Stimulated activated CD4-positive, alpha-beta T cell treated with anti-CD3 and anti-CD28 coated beads, TNF-alpha, amount 100 ng/mL, for 48 hours (primary cell): Measurements from ENCODE around the gene TMEM135.

ENCODE experiments used
- DNase-seq, 3 donors: peaks; one replicate each; pipeline ENCODE4 v3.0.0-alpha.2; 2020; ENCODE audit warnings: low read depth in 3 of 3

TMEM135 gene

GRCh38 chr11:87352759-87353707, 315.3 kb downstream of the TMEM135 start:
- DNase-seq: peak; percentile 74 to 81 (median 81)

DNA sequence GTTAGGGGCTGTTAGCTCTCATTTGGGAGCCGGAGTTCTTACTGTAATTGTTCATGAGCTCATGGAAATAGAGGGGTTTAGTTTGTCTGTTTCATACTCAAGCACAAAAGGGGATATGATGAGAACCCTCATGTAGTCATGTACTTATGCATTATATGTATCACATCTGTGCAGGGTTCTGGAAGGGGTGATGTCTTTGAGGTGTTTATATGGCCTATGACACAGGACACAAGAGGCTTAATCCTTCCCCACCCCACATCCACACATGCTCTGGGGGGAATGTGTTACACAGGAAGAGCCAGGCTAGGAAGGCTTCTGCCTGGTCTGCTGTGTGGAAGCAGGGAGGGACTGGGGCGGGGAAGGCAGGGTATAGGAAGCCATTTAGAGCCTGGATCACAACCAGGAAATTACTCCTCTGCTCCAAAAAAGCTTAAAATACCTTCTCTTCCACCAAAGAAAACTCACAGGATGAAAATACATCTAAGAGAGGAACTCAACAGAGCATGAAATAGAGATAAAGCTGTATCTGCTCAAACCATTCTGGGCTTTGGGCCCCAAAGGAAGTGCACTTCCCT, 316.1 kb downstream of the TMEM135 start:
- DNase-seq: no peak

- no peak for DNase-seq
These were observed 317.9 kb downstream of the TMEM135 start for GRCh38 chr11:87355596-87355995.

DNA sequence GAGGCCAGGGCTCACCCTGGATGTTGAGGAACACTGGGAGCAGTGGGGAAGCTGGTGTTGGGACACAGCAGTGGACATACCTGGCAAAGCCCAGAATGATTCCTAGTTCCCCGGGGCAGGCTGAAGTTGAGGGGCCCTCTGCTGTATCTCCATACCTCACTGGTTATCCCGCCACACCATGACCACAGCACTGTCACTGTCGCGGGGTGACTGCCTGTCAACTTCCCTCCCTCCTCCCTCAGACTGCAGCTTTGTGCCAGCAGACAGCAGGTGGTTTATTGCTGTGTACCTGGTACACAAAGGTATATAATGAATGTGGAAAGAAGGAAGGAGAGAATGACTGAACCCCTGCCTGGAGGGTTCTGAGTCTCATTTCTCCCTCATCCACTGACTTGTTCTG, 318.7 kb downstream of the TMEM135 start:
- DNase-seq: no peak

DNA sequence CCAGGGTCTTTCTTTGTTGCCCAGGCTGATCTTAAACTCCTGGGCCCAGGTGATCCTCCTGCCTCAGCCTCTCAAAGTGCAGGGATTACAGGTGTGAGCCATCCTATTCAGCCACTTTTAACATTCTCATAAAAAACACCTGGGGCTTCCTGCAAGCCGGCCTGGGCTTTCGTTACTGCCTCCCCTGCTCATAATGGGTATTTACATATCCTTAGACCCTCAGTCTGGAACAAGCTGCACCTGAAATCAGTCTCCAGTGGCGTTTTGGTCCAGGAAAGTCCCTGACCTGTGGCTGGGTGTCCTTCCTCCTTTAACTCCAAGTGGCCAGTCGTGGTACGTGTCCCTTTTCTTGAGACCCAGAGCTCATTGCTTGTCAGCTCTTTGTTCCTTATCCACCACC, 320.7 kb downstream of the TMEM135 start:
- DNase-seq: no peak

DNA sequence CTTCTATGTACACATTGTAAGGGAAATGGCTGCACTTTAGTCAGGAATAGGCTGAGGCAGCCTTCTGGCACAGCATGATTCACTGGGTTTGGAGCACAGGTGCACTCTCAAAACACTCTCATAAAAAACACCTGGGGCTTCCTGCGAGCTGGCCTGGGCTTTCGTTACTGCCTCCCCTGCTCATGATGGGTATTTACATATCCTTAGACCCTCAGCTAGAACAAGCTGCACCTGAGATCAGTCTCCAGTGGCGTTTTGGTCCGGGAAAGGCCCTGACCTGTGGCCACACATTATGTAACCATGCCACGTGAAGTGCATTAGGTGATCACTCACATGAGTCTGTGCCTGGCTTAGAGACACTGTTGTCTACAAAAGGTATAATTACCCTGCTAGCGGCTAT, 321.7 kb downstream of the TMEM135 start:
- no peak for DNase-seq

DNA sequence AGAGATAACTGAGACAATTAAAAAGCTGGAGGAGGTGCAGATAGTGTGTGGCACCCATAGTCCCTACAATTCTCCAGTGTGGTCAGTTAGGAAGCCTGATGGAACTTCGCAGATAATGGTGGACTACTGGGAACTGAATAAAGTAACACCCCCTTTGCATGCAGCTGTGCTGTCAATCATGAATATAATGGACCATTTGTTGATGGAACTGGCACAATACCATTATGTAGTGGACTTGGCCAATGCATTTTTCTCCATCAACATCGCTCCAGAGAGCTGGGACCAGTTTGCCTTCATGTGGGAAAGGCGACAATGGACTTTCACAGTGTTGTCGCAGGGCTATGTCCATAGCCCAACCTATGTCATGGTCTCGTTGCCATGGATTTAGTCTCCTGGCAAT, 324.2 kb downstream of the TMEM135 start:
- DNase-seq: no peak

GRCh38 chr11:87366346-87366745, 328.6 kb downstream of the TMEM135 start:
- DNase-seq: no peak

GRCh38 chr11:87366763-87367405, 329.1 kb downstream of the TMEM135 start:
- DNase-seq: no peak

GRCh38 chr11:87368151-87368550, 330.4 kb downstream of the TMEM135 start:
- no peak for DNase-seq

DNA sequence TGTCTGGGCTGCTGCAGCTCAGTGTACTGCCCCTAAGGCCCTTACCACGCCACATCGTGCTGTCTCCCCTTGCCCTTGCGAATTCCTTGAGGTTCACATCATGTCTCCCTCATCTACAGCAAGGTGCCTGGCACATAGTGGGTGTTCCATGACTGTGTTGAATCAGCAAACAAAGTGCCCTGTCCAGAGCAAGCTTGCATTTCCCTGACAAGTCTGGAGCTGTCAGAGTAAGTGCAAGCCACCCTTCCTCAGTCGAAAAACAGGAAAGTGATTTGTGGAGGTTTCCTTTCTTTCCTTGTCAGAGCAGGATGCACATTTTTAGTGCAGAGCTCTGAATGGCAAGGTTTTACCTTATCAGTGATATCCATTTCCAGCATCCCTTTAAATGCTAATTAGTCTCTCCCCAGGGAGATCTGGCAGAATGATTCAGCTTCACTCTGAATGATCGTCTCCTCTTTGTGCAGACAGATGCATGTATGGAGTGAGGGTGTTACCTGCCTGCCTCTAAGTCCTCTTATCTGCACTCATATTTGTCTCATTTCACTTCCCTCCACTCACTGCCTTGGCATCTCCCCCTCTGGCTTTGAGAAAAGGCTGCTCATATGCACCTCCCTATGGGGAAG, 331.2 kb downstream of the TMEM135 start:
- DNase-seq: no peak

- no peak for DNase-seq
These were observed 332.2 kb downstream of the TMEM135 start for GRCh38 chr11:87369888-87370287.

DNA sequence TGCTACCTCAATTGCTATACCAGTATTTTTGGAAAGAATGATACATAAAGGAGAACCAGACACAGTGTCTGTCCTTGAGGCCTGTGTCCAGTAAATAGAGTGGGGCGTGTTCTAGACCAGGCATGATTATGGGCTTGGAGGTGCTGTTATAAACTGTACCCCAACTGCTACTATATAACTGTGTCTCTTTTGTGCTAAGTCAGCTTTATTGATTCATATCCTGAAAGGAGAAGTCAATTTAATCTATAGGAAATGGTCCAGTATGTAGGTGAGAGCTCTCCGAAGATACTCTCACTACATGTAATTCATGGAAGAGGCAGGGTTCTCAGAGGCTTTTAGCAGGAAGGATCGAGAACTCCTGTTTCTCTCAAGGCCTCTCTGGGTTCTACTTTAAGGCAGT, 334.3 kb downstream of the TMEM135 start:
- no peak for DNase-seq
